Smooth muscle cell (in vitro differentiated cells): ENCODE data around the gene SERPINB8. TPM values are rescaled to one million over a fixed set of nuclear protein-coding genes. Genes with fewer than 3 reads are reported as not detected.

Source experiments
- DNase-seq: peaks from one replicate; lab custom pipeline; 2025; ENCODE audit not compliant: unreplicated experiment; lab: John Stamatoyannopoulos, UW
- H2AFZ ChIP-seq: fragments of 200-600 bp; sonication (generic); 2 replicates; pipeline ENCODE4 v1.6.0; 2016; ENCODE audit warnings: antibody characterized with exemption, low read depth, mild to moderate bottlenecking
- H3F3A ChIP-seq: fragments of 200-600 bp; sonication (generic); 2 replicates; pipeline ENCODE4 v1.6.0; 2017; ENCODE audit warnings: antibody characterized with exemption, low read depth
- H3K27ac ChIP-seq: fragments of 200-600 bp; sonication (generic); 2 replicates; pipeline ENCODE4 v1.5.1; 2016; ENCODE audit warnings: low read depth, mild to moderate bottlenecking
- H3K27me3 ChIP-seq: fragments of 200-600 bp; sonication (generic); 2 replicates; pipeline ENCODE4 v1.6.1; 2016; ENCODE audit warnings: low read depth, mild to moderate bottlenecking
- H3K36me3 ChIP-seq: fragments of 200-600 bp; sonication (generic); 2 replicates; pipeline ENCODE4 v1.5.1; 2016; ENCODE audit warnings: low read depth
- H3K4me1 ChIP-seq: fragments of 200-600 bp; sonication (generic); 2 replicates; pipeline ENCODE4 v1.5.1; 2016; ENCODE audit warnings: low read depth
- H3K4me2 ChIP-seq: fragments of 200-600 bp; sonication (generic); 2 replicates; pipeline ENCODE4 v1.6.0; 2016; ENCODE audit warnings: mild to moderate bottlenecking
- H3K4me3 ChIP-seq: fragments of 200-600 bp; sonication (generic); 2 replicates; pipeline ENCODE4 v1.5.1; 2016; ENCODE audit warnings: mild to moderate bottlenecking
- H3K79me2 ChIP-seq: fragments of 200-600 bp; sonication (generic); 2 replicates; pipeline ENCODE4 v1.6.0; 2016; ENCODE audit warnings: low read depth, mild to moderate bottlenecking
- H3K9ac ChIP-seq: fragments of 200-600 bp; sonication (generic); 2 replicates; pipeline ENCODE4 v1.6.0; 2016; ENCODE audit warnings: low read depth
- H3K9me3 ChIP-seq: fragments of 200-600 bp; sonication (generic); replicated peaks from 2 replicates; pipeline ENCODE4 v1.5.1; 2016; ENCODE audit warnings: low read depth
- H4K20me1 ChIP-seq: fragments of 200-600 bp; sonication (generic); 2 replicates; pipeline ENCODE4 v1.6.0; 2016; ENCODE audit warnings: low read depth
- WGBS: methylation state at CpG from one replicate; pipeline ENCODE4 v1.1.7; 2016; ENCODE audit warnings: low lambda C conversion rate; 5-methylcytosine and 5-hydroxymethylcytosine counted together
- polyA plus RNA-seq: library from polyadenylated mRNA; unstranded; fragments of >200 nt; fragmentation: Nextera tagmentation; extraction: Ambion mirVana; gene quantifications from 2 replicates; pipeline ENCODE4 v1.2.1, GENCODE V29; 2016
- total RNA-seq: library from RNA; depleted of rRNA; stranded (reverse); fragments of >200 nt; gene quantifications from 2 replicates; pipeline ENCODE4 v1.2.3, GENCODE V29; 2014
- TF ChIP-seq, protein P1 (sequence below): fragments of 200-600 bp; sonication (generic); IDR thresholded peaks from 2 replicates; pipeline ENCODE4 v1.5.1; 2017; ENCODE audit warnings: borderline replicate concordance, mild to moderate bottlenecking, antibody characterized with exemption; ENCODE audit not compliant: insufficient read depth, poor library complexity, severe bottlenecking

The SERPINB8 gene, protein sequence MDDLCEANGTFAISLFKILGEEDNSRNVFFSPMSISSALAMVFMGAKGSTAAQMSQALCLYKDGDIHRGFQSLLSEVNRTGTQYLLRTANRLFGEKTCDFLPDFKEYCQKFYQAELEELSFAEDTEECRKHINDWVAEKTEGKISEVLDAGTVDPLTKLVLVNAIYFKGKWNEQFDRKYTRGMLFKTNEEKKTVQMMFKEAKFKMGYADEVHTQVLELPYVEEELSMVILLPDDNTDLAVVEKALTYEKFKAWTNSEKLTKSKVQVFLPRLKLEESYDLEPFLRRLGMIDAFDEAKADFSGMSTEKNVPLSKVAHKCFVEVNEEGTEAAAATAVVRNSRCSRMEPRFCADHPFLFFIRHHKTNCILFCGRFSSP
- total RNA-seq, result 13.9 and 20.5 TPM in 2 replicates
- polyA plus RNA-seq, result 12.0 and 15.9 TPM in 2 replicates

DNA sequence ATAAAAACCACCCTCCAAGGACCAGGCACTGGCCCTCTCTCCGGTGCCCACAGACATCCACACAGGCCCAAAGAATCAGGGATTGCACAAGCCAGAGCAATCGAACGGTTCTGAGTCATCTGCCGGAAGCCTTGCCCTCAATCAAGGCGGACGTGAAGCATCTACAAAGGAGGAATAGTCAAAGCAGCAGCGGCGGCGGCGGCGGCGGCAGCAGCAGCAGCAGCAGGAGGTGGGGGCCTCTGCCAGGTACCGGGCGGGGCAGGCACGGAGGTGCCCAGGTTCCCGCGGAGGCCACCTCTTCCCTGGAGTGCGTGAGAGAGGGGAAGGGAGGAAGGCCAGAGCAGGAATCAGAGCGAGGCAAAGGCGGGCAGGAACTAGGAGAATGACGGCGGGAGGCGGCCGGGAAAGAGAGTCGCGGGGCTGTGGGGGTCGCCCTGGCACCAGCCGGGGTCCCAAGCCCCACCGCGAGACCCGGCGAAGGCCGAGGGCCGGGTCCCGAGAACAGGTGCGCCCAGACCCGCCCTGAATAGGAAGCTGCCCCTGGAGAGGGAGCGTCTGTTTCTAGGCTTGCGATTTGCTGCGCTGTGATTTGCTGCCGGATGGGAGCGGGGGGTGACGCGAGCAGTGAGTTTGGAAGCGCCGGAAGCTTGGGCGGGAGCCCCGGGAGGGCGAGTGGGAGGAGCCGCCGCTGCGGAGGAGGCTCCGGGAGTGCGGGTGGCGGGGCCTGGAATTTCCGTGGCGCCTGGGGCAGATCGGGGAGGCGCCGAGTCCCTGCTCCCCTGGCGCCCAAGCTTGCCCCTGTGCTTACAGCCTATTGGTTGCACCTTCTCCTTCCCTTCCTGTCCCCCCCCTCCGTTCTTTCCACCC, at the start of gene SERPINB8:
Gene SERPINB8 (plus strand): TSS at position 140 of the 867 bp plus-strand sequence. CDS start 8,228 bp downstream, outside the sequence.
- under 1% methylated on average over 57 of the region's 62 CpGs for whole genome bisulfite sequencing
- Histone ChIP-seq H3K36me3 (no peaks in the 10 kb centered on the region), H3K4me2 (peak within 1 kb of the TSS; percentile 91), H3F3A (peaks cover 2% of the 10 kb centered on the region), H3K79me2 (peaks cover 21% of the 10 kb centered on the region), H3K9me3 (no peaks in the 10 kb centered on the region), H2AFZ (peak within 1 kb of the TSS; percentile 54), H3K27me3 (no peaks in the 10 kb centered on the region), H3K4me1 (peaks cover 9% of the 10 kb centered on the region), H3K4me3 (peak within 1 kb of the TSS; percentile 77), H3K9ac (peak within 1 kb of the TSS; percentile 93), H3K27ac (peak within 1 kb of the TSS; percentile 96), H4K20me1 (no peaks in the 10 kb centered on the region)
- DNase-seq, result peak; percentile 75
- TF ChIP-seq, protein P1, sequence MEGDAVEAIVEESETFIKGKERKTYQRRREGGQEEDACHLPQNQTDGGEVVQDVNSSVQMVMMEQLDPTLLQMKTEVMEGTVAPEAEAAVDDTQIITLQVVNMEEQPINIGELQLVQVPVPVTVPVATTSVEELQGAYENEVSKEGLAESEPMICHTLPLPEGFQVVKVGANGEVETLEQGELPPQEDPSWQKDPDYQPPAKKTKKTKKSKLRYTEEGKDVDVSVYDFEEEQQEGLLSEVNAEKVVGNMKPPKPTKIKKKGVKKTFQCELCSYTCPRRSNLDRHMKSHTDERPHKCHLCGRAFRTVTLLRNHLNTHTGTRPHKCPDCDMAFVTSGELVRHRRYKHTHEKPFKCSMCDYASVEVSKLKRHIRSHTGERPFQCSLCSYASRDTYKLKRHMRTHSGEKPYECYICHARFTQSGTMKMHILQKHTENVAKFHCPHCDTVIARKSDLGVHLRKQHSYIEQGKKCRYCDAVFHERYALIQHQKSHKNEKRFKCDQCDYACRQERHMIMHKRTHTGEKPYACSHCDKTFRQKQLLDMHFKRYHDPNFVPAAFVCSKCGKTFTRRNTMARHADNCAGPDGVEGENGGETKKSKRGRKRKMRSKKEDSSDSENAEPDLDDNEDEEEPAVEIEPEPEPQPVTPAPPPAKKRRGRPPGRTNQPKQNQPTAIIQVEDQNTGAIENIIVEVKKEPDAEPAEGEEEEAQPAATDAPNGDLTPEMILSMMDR, result no peak

DNA sequence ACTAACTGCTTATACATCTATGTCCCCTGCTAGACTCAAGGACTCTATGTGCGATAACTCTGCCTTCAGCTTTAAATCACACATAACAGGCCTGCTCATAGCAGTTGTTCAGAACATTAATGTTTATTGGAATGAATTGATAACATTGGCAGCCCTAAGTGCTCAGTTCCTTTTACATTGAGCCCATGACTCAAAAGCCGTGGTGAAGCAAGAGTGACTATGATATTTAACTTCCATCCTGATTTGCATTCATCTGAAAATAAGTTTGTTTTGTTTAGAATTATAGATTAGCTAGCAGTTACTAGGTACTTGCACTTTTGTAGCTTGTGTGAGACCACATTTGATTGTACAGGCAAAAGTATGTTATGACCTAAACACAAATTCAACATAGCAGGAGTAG, 47.8 kb upstream of the SERPINB8 start:
- H4K20me1 ChIP-seq, result no peaks in the 10 kb centered on the region
- H3K27ac ChIP-seq, result no peak overlapping the region
- no peaks in the 10 kb centered on the region for H3K9me3 ChIP-seq
- WGBS, result 79% methylated on average over 2 of the region's 2 CpGs
- TF ChIP-seq, protein P1, result no peak
- no peak overlapping the region for H3K9ac ChIP-seq
- no peaks in the 10 kb centered on the region for H3K4me1 ChIP-seq
- no peak overlapping the region for H3K4me3 ChIP-seq
- no peak overlapping the region for H2AFZ ChIP-seq
- no peaks in the 10 kb centered on the region for H3F3A ChIP-seq
- no peak overlapping the region for H3K4me2 ChIP-seq
- H3K36me3 ChIP-seq, result no peaks in the 10 kb centered on the region
- no peak for DNase-seq
- H3K27me3 ChIP-seq, result no peaks in the 10 kb centered on the region
- no peaks in the 10 kb centered on the region for H3K79me2 ChIP-seq

DNA sequence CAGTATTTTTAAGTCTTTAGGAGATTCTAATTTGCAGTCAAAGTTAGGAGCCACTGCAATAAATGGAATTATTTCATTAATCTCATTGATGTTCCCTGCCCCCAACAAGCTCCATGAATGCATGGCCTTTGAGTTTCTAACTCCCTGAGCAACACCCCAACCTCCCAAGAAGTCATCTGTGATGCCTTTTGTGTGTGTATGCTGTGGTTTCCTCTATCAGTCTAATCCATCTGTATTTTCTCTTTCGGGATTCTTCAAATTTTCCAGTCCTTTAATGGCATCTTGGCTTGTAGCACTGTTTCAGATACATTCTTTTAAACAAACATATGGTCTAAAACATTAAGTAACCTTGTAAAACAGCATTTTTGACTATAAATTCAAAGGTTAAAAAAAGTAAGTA, 45.3 kb upstream of the SERPINB8 start:
- H3K4me1 ChIP-seq, result no peaks in the 10 kb centered on the region
- no peak for DNase-seq
- H3K27ac ChIP-seq, result no peak overlapping the region
- H3K36me3 ChIP-seq, result no peaks in the 10 kb centered on the region
- peak overlapping the region; percentile 33 for H2AFZ ChIP-seq
- WGBS, result 17% methylated on average over 1 of the region's 1 CpG
- no peaks in the 10 kb centered on the region for H3K9me3 ChIP-seq
- H3K27me3 ChIP-seq, result no peaks in the 10 kb centered on the region
- no peaks in the 10 kb centered on the region for H3F3A ChIP-seq
- TF ChIP-seq, protein P1, result no peak
- H3K79me2 ChIP-seq, result no peaks in the 10 kb centered on the region
- H3K9ac ChIP-seq, result no peak overlapping the region
- H3K4me3 ChIP-seq, result no peak overlapping the region
- H3K4me2 ChIP-seq, result peak overlapping the region; percentile 28
- no peaks in the 10 kb centered on the region for H4K20me1 ChIP-seq
